ENCODE results near the gene DUSP1.

The DUSP1 gene

GRCh38 chr5:172731680-172732074 lies 39.3 kb downstream of the DUSP1 start:
- Histone ChIP-seq H3K4me2 (ENCODE audit: low read depth, low read length, poor library complexity, severe bottlenecking) (no peak overlapping the region), H3K9ac (ENCODE audit: low read length) (no peak overlapping the region)

GRCh38 chr5:172730981-172731679 lies 39.9 kb downstream of the DUSP1 start:
- H3K9me2 ChIP-seq (replicated peaks; ENCODE audit: insufficient read depth, low read length) = no peaks in the 10 kb centered on the region
- H3K79me2 ChIP-seq (ENCODE audit: insufficient read depth, low read length) = no peaks in the 10 kb centered on the region
- no peaks in the 10 kb centered on the region for H3F3A ChIP-seq (ENCODE audit: insufficient read depth)
- no peak overlapping the region for H3K9ac ChIP-seq (ENCODE audit: low read length)
- no peak overlapping the region for H3K4me3 ChIP-seq (ENCODE audit: insufficient read depth, low read length, poor library complexity, severe bottlenecking)
- no peak overlapping the region for H2AFZ ChIP-seq (ENCODE audit: low read depth, low read length, severe bottlenecking)
- no peaks in the 10 kb centered on the region for H3K36me3 ChIP-seq (ENCODE audit: low read length)
- H3K27ac ChIP-seq (ENCODE audit: low read depth, low read length) = no peak overlapping the region
- H3K4me2 ChIP-seq (ENCODE audit: low read depth, low read length, poor library complexity, severe bottlenecking) = no peak overlapping the region
- H3K9me3 ChIP-seq (ENCODE audit: insufficient read depth, low read length) = no peaks in the 10 kb centered on the region
- H3K27me3 ChIP-seq (ENCODE audit: low read length) = no peaks in the 10 kb centered on the region
- no peak for TF ChIP-seq EZH2phosphoT487 (conservative IDR thresholded peaks at IDR 0.05; ENCODE audit: low read length)
- TF ChIP-seq CTCF (IDR thresholded peaks at IDR 0.05; ENCODE audit: insufficient read depth, low read length, poor library complexity, severe bottlenecking) = no peak
- H4K20me1 ChIP-seq (ENCODE audit: low read depth, low read length) = no peaks in the 10 kb centered on the region

More at GRCh38 chr5:172731680-172732074, 39.3 kb downstream of the DUSP1 start:
- no peaks in the 10 kb centered on the region for H3F3A ChIP-seq (ENCODE audit: insufficient read depth)
- H4K20me1 ChIP-seq (ENCODE audit: low read depth, low read length) = no peaks in the 10 kb centered on the region
- no peaks in the 10 kb centered on the region for H3K9me2 ChIP-seq (replicated peaks; ENCODE audit: insufficient read depth, low read length)
- H3K4me3 ChIP-seq (ENCODE audit: insufficient read depth, low read length, poor library complexity, severe bottlenecking) = no peak overlapping the region
- H3K27me3 ChIP-seq (ENCODE audit: low read length) = no peaks in the 10 kb centered on the region
- H3K27ac ChIP-seq (ENCODE audit: low read depth, low read length) = no peak overlapping the region
- H3K36me3 ChIP-seq (ENCODE audit: low read length) = no peaks in the 10 kb centered on the region
- TF ChIP-seq EZH2phosphoT487 (conservative IDR thresholded peaks at IDR 0.05; ENCODE audit: low read length) (no peak), CTCF (IDR thresholded peaks at IDR 0.05; ENCODE audit: insufficient read depth, low read length, poor library complexity, severe bottlenecking) (no peak)
- H3K9me3 ChIP-seq (ENCODE audit: insufficient read depth, low read length) = no peaks in the 10 kb centered on the region
- H3K79me2 ChIP-seq (ENCODE audit: insufficient read depth, low read length) = no peaks in the 10 kb centered on the region
- H2AFZ ChIP-seq (ENCODE audit: low read depth, low read length, severe bottlenecking) = no peak overlapping the region

GRCh38 chr5:172730222-172730621 lies 40.8 kb downstream of the DUSP1 start:
- H3K79me2 ChIP-seq (ENCODE audit: insufficient read depth, low read length) = no peaks in the 10 kb centered on the region
- no peaks in the 10 kb centered on the region for H3K27me3 ChIP-seq (ENCODE audit: low read length)
- no peaks in the 10 kb centered on the region for H3K36me3 ChIP-seq (ENCODE audit: low read length)
- H3K9me3 ChIP-seq (ENCODE audit: insufficient read depth, low read length) = no peaks in the 10 kb centered on the region
- no peaks in the 10 kb centered on the region for H4K20me1 ChIP-seq (ENCODE audit: low read depth, low read length)
- H2AFZ ChIP-seq (ENCODE audit: low read depth, low read length, severe bottlenecking) = no peak overlapping the region
- no peak overlapping the region for H3K4me2 ChIP-seq (ENCODE audit: low read depth, low read length, poor library complexity, severe bottlenecking)
- no peaks in the 10 kb centered on the region for H3K9me2 ChIP-seq (replicated peaks; ENCODE audit: insufficient read depth, low read length)
- H3K27ac ChIP-seq (ENCODE audit: low read depth, low read length) = no peak overlapping the region
- no peaks in the 10 kb centered on the region for H3F3A ChIP-seq (ENCODE audit: insufficient read depth)
- no peak overlapping the region for H3K4me3 ChIP-seq (ENCODE audit: insufficient read depth, low read length, poor library complexity, severe bottlenecking)
- TF ChIP-seq EZH2phosphoT487 (conservative IDR thresholded peaks at IDR 0.05; ENCODE audit: low read length) (no peak), CTCF (IDR thresholded peaks at IDR 0.05; ENCODE audit: insufficient read depth, low read length, poor library complexity, severe bottlenecking) (no peak)
- H3K9ac ChIP-seq (ENCODE audit: low read length) = no peak overlapping the region

Data from SU-DHL-6 (cell line).